Loucy (cell line): ENCODE measurements around the gene GRID2.

Experiments used
- H2AFZ ChIP-seq: fragments of 200-600 bp; sonication (generic); 2 replicates; pipeline ENCODE4 v1.6.0; 2016; ENCODE audit warnings: antibody characterized with exemption, mild to moderate bottlenecking, low read length, moderate library complexity
- H3F3A ChIP-seq: fragments of 200-600 bp; 2 replicates; pipeline ENCODE4 v1.6.0; 2016; ENCODE audit warnings: antibody characterized with exemption, low read depth, mild to moderate bottlenecking
- H3K27me3 ChIP-seq: fragments of 200-600 bp; sonication (generic); 2 replicates; pipeline ENCODE4 v1.6.1; 2014; ENCODE audit warnings: low read length, mild to moderate bottlenecking; ENCODE audit not compliant: insufficient read depth, poor library complexity, severe bottlenecking
- H3K36me3 ChIP-seq: fragments of 200-600 bp; sonication (generic); 2 replicates; pipeline ENCODE4 v1.6.1; 2016; ENCODE audit warnings: low read length; ENCODE audit not compliant: insufficient read depth
- H3K4me1 ChIP-seq: fragments of 200-600 bp; sonication (generic); 2 replicates; pipeline ENCODE4 v1.5.1; 2014; ENCODE audit warnings: low read length, mild to moderate bottlenecking; ENCODE audit not compliant: insufficient read depth, poor library complexity, severe bottlenecking
- H3K4me2 ChIP-seq: fragments of 200-600 bp; sonication (generic); 2 replicates; pipeline ENCODE4 v1.6.0; 2014; ENCODE audit warnings: antibody characterized with exemption, low read length, low read depth, mild to moderate bottlenecking; ENCODE audit not compliant: poor library complexity, severe bottlenecking
- H3K4me3 ChIP-seq: fragments of 200-600 bp; sonication (generic); 2 replicates; pipeline ENCODE4 v1.5.1; 2014; ENCODE audit warnings: low read length, mild to moderate bottlenecking, mixed read lengths; ENCODE audit not compliant: poor library complexity, severe bottlenecking
- H3K79me2 ChIP-seq: fragments of 200-600 bp; sonication (generic); 2 replicates; pipeline ENCODE4 v1.6.1; 2014; ENCODE audit warnings: low read length; ENCODE audit not compliant: insufficient read depth
- H3K9ac ChIP-seq: fragments of 200-600 bp; sonication (generic); 2 replicates; pipeline ENCODE4 v1.6.0; 2014; ENCODE audit warnings: mild to moderate bottlenecking, low read depth, low read length, moderate library complexity; ENCODE audit not compliant: poor library complexity, severe bottlenecking
- H3K9me2 ChIP-seq: fragments of 200-600 bp; sonication (generic); replicated peaks from 2 replicates; pipeline ENCODE4 v1.6.1; 2016; ENCODE audit warnings: low read depth, low read length, mixed read lengths
- H3K9me3 ChIP-seq: fragments of 200-600 bp; sonication (generic); 2 replicates; pipeline ENCODE4 v1.6.1; 2014; ENCODE audit warnings: mild to moderate bottlenecking, antibody characterized with exemption, low read length, low read depth; ENCODE audit not compliant: insufficient read depth
- H4K20me1 ChIP-seq: fragments of 200-600 bp; sonication (generic); 2 replicates; pipeline ENCODE4 v1.6.0; 2014; ENCODE audit warnings: antibody characterized with exemption, low read length, mild to moderate bottlenecking; ENCODE audit not compliant: insufficient read depth, poor library complexity, severe bottlenecking
- EZH2phosphoT487 ChIP-seq: fragments of 200-600 bp; IDR thresholded peaks from 2 replicates; pipeline ENCODE4 v1.6.1; 2018; ENCODE audit warnings: antibody characterized with exemption, mild to moderate bottlenecking, moderate library complexity, borderline replicate concordance
- TF ChIP-seq, protein P1 (sequence below): fragments of 200-600 bp; sonication (generic); conservative IDR thresholded peaks from 2 replicates; pipeline ENCODE4 v1.5.1; 2014; ENCODE audit warnings: mild to moderate bottlenecking, antibody characterized with exemption, low read length

Gene GRID2

DNA sequence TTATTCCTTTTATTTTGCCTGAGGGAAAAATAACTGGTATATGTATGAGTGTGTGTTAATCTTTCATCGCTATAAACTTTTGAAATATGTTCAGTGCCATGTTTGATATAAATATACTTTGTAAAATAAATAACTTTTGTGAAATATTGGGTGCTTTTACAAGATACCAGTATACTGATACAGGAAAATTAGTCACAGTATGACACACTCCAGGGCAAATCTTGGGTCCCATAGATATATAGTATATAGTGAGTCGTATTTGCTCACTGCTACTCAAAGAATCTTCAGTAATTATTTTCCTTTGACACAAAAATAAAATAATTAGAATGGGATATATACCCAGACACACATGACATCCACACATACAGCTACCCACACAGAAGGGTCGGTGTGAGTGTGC is 472.3 kb downstream of the GRID2 start:
- H3K4me3 ChIP-seq = no peak overlapping the region
- no peaks in the 10 kb centered on the region for H3K79me2 ChIP-seq
- no peaks in the 10 kb centered on the region for H3K36me3 ChIP-seq
- H3K4me1 ChIP-seq = no peaks in the 10 kb centered on the region
- no peaks in the 10 kb centered on the region for H4K20me1 ChIP-seq
- H3K27me3 ChIP-seq = no peaks in the 10 kb centered on the region
- H2AFZ ChIP-seq = no peak overlapping the region
- no peaks in the 10 kb centered on the region for H3K9me3 ChIP-seq
- H3K9ac ChIP-seq = no peak overlapping the region
- TF ChIP-seq EZH2phosphoT487 = no peak
- TF ChIP-seq, protein P1, sequence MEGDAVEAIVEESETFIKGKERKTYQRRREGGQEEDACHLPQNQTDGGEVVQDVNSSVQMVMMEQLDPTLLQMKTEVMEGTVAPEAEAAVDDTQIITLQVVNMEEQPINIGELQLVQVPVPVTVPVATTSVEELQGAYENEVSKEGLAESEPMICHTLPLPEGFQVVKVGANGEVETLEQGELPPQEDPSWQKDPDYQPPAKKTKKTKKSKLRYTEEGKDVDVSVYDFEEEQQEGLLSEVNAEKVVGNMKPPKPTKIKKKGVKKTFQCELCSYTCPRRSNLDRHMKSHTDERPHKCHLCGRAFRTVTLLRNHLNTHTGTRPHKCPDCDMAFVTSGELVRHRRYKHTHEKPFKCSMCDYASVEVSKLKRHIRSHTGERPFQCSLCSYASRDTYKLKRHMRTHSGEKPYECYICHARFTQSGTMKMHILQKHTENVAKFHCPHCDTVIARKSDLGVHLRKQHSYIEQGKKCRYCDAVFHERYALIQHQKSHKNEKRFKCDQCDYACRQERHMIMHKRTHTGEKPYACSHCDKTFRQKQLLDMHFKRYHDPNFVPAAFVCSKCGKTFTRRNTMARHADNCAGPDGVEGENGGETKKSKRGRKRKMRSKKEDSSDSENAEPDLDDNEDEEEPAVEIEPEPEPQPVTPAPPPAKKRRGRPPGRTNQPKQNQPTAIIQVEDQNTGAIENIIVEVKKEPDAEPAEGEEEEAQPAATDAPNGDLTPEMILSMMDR = no peak
- no peaks in the 10 kb centered on the region for H3F3A ChIP-seq
- H3K9me2 ChIP-seq = no peaks in the 10 kb centered on the region
- no peak overlapping the region for H3K4me2 ChIP-seq

DNA sequence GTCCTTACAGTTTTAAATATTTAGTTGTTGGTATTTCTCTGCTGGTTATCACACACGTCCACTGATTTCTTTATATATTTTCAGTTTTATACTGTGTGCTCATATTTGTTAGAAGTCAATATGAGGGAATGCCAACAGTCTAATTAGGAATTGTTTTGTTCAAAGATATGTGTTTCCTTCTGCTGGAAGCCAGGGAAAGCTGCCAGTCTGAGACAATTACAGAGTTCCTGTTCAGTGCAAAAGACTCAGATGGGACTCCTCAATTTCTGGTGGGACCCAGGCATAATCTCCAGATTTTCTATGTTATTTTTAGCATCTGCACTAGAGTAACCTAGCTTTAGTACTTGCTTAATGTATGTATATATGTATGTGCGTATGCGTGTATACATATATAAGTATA is 486.0 kb downstream of the GRID2 start:
- H3K27me3 ChIP-seq = no peaks in the 10 kb centered on the region
- TF ChIP-seq EZH2phosphoT487 = no peak
- TF ChIP-seq, protein P1 = no peak
- H3K9me3 ChIP-seq = no peaks in the 10 kb centered on the region
- no peaks in the 10 kb centered on the region for H3F3A ChIP-seq
- no peaks in the 10 kb centered on the region for H4K20me1 ChIP-seq
- no peaks in the 10 kb centered on the region for H3K9me2 ChIP-seq
- H3K36me3 ChIP-seq = no peaks in the 10 kb centered on the region
- no peak overlapping the region for H3K9ac ChIP-seq
- no peaks in the 10 kb centered on the region for H3K4me1 ChIP-seq
- no peak overlapping the region for H2AFZ ChIP-seq
- H3K4me3 ChIP-seq = no peak overlapping the region
- H3K79me2 ChIP-seq = no peaks in the 10 kb centered on the region
- no peak overlapping the region for H3K4me2 ChIP-seq

- Histone ChIP-seq H3F3A (no peaks in the 10 kb centered on the region), H3K79me2 (no peaks in the 10 kb centered on the region), H3K9me2 (no peaks in the 10 kb centered on the region), H4K20me1 (no peaks in the 10 kb centered on the region), H3K9ac (no peak overlapping the region), H3K27me3 (no peaks in the 10 kb centered on the region), H3K36me3 (no peaks in the 10 kb centered on the region), H3K4me2 (no peak overlapping the region), H3K4me1 (no peaks in the 10 kb centered on the region), H3K9me3 (no peaks in the 10 kb centered on the region), H3K4me3 (no peak overlapping the region), H2AFZ (no peak overlapping the region)
- TF ChIP-seq EZH2phosphoT487 = no peak
- TF ChIP-seq, protein P1 = no peak
Observed at GRCh38 chr4:92791871-92792440, 488.2 kb downstream of the GRID2 start.
